AG04450 (cell line): ENCODE data around the gene NHERF2. TPM values are rescaled to one million over a fixed set of nuclear protein-coding genes. Genes with fewer than 3 reads are reported as not detected.

Experiments
- CTCF ChIA-PET: fragments of 300-600, 350-600 bp; formaldehyde crosslinking; extraction: SDS; loops from one replicate; lab custom pipeline; 2022; ENCODE audit warnings: antibody characterized with exemption, inconsistent platforms; lab: Charles Lee
- POLR2A ChIA-PET: fragments of 350-600 bp; formaldehyde crosslinking; extraction: SDS; loops from one replicate; lab custom pipeline; 2021; ENCODE audit warnings: antibody characterized with exemption, inconsistent platforms; lab: Yijun Ruan, JAX
- DNase-seq: peaks from one replicate; pipeline ENCODE4 v3.0.0-alpha.2; 2011; ENCODE audit warnings: low read depth, low spot score
- H3K27ac ChIP-seq: one replicate; pipeline ENCODE4 v1.5.1; 2012; ENCODE audit warnings: low read depth, low read length, control low read depth
- H3K27me3 ChIP-seq: one replicate; pipeline ENCODE4 v1.6.0; 2012; ENCODE audit warnings: low read length; ENCODE audit not compliant: control insufficient read depth, insufficient read depth
- H3K4me3 ChIP-seq: 2 replicates; pipeline ENCODE4 v1.5.1; 2011; ENCODE audit warnings: mild to moderate bottlenecking, low read depth, low read length, control low read depth
- H3K9me3 ChIP-seq: 2 replicates; pipeline ENCODE4 v1.5.1; 2012; ENCODE audit warnings: low read length; ENCODE audit not compliant: control insufficient read depth, insufficient read depth
- polyA plus RNA-seq: library from polyadenylated mRNA; depleted of rRNA; stranded (reverse); fragments of >200 nt; gene quantifications from 2 replicates; pipeline ENCODE4 v1.2.3, GENCODE V29; 2011; rRNA removed
- small RNA-seq: library from RNA; depleted of rRNA; stranded (forward); fragments of <200 nt; gene quantifications from one replicate; pipeline ENCODE3, GENCODE V24; 2012; ENCODE audit warnings: low read depth; ENCODE audit not compliant: insufficient read length
- TF ChIP-seq, protein P1 (sequence below): IDR thresholded peaks from 2 replicates; pipeline ENCODE4 v1.5.1; 2011; ENCODE audit warnings: low read depth, low read length, control low read depth, inconsistent platforms

The NHERF2 gene
- polyA plus RNA-seq, 1 experiment, result 16.7 TPM

DNA sequence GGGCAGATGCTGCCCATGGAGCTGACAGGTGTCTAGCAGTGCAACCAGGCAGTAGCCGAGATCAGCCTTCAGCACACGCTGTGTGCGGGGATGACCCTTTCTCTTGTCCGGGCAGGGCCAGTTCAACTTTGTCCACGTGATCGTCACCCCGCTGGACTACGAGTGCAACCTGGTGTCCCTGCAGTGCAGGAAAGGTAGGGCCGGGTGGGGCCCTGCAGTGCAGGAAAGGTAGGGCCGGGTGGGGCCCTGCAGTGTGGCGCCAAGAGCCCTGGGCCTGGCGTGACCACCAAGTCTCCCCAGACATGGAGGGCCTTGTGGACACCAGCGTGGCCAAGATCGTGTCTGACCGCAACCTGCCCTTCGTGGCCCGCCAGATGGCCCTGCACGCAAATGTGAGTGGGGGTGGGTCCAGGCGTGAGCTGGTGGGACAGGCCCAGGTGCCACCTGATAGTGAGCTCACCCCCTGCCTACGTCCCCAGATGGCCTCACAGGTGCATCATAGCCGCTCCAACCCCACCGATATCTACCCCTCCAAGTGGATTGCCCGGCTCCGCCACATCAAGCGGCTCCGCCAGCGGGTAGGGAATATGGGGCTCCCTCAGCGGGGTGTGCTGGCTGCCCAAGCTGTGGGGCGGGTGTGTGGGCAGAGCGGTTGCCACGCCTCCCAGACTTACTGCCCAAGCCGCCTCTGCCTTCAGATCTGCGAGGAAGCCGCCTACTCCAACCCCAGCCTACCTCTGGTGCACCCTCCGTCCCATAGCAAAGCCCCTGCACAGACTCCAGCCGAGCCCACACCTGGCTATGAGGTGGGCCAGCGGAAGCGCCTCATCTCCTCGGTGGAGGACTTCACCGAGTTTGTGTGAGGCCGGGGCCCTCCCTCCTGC, 61.3 kb downstream of the NHERF2 start:
- TF ChIP-seq, protein P1, sequence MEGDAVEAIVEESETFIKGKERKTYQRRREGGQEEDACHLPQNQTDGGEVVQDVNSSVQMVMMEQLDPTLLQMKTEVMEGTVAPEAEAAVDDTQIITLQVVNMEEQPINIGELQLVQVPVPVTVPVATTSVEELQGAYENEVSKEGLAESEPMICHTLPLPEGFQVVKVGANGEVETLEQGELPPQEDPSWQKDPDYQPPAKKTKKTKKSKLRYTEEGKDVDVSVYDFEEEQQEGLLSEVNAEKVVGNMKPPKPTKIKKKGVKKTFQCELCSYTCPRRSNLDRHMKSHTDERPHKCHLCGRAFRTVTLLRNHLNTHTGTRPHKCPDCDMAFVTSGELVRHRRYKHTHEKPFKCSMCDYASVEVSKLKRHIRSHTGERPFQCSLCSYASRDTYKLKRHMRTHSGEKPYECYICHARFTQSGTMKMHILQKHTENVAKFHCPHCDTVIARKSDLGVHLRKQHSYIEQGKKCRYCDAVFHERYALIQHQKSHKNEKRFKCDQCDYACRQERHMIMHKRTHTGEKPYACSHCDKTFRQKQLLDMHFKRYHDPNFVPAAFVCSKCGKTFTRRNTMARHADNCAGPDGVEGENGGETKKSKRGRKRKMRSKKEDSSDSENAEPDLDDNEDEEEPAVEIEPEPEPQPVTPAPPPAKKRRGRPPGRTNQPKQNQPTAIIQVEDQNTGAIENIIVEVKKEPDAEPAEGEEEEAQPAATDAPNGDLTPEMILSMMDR, result no peak
- Histone ChIP-seq H3K27me3 (no peaks in the 10 kb centered on the region), H3K27ac (no peak overlapping the region), H3K9me3 (peaks cover 11% of the 10 kb centered on the region; the same call in 1 of the 2 replicates), H3K4me3 (no peak overlapping the region)
- POLR2A ChIA-PET, result interaction anchor here (0.6 kb wide), 2 partner anchors 21 to 159 kb away, joined by 3 to 4 read pairs; no protein-coding TSS in a partner anchor
- CTCF ChIA-PET, result no interaction called here
- no peak for DNase-seq

Small RNA genes within 50 kb of the gene (small RNA-seq; reads per million reads assigned to genes)
- gene RN7SL219P, result not detected

Other genes with a start within 250 kb of the NHERF2 start
- gene SPSB3, start 244.3 kb upstream of the NHERF2 start, polyA plus RNA-seq, result 11.0 and 13.3 TPM in 2 replicates
- gene NUBP2, start 243.9 kb upstream of the NHERF2 start, polyA plus RNA-seq, result 20.0 and 29.2 TPM in 2 replicates
- not detected in 2 replicates for gene IGFALS, start 233.2 kb upstream of the NHERF2 start, polyA plus RNA-seq
- 11.8 and 16.2 TPM in 2 replicates for gene HAGH, start 200.1 kb upstream of the NHERF2 start, polyA plus RNA-seq
- gene FAHD1, start 199.7 kb upstream of the NHERF2 start, polyA plus RNA-seq, result 35.2 and 45.4 TPM in 2 replicates
- 0.04 TPM in 1 of 2 replicates, not detected in the other for gene MEIOB, start 154.7 kb upstream of the NHERF2 start, polyA plus RNA-seq
- not detected in 2 replicates for gene HS3ST6, start 108.5 kb upstream of the NHERF2 start, polyA plus RNA-seq
- gene MSRB1, start 83.7 kb upstream of the NHERF2 start, polyA plus RNA-seq, result 23.1 and 32.6 TPM in 2 replicates
- gene RPL3L, start 72.2 kb upstream of the NHERF2 start, polyA plus RNA-seq, result not detected in 2 replicates
- 126 and 163 TPM in 2 replicates for gene NDUFB10, start 67.4 kb upstream of the NHERF2 start, polyA plus RNA-seq
- 2,494 and 4,570 TPM in 2 replicates for gene RPS2, start 62.1 kb upstream of the NHERF2 start, polyA plus RNA-seq
- gene RNF151, start 60.0 kb upstream of the NHERF2 start, polyA plus RNA-seq, result not detected in 2 replicates
- 13.7 and 24.8 TPM in 2 replicates for gene TBL3, start 54.8 kb upstream of the NHERF2 start, polyA plus RNA-seq
- gene NOXO1, start 45.4 kb upstream of the NHERF2 start, polyA plus RNA-seq, result not detected in 2 replicates
- 15.8 and 19.5 TPM in 2 replicates for gene GFER, start 42.7 kb upstream of the NHERF2 start, polyA plus RNA-seq
- 1.8 and 2.3 TPM in 2 replicates for gene SYNGR3, start 36.9 kb upstream of the NHERF2 start, polyA plus RNA-seq
- gene ZNF598, start 17.1 kb upstream of the NHERF2 start, polyA plus RNA-seq, result 8.2 and 10.7 TPM in 2 replicates
- gene NPW, start 7.1 kb upstream of the NHERF2 start, polyA plus RNA-seq, result 0.66 and 0.94 TPM in 2 replicates
- 10.7 and 14.5 TPM in 2 replicates for gene NTHL1, start 20.9 kb downstream of the NHERF2 start, polyA plus RNA-seq
- gene TSC2, start 21.1 kb downstream of the NHERF2 start, polyA plus RNA-seq, result 35.9 and 42.2 TPM in 2 replicates
- gene PKD1, start 109.0 kb downstream of the NHERF2 start, polyA plus RNA-seq, result 16.1 and 21.7 TPM in 2 replicates
- gene RAB26, start 121.7 kb downstream of the NHERF2 start, polyA plus RNA-seq, result 3.6 and 5.2 TPM in 2 replicates
- gene TRAF7, start 128.9 kb downstream of the NHERF2 start, polyA plus RNA-seq, result 35.2 and 49.3 TPM in 2 replicates
- 0.01 and 0.02 TPM in 2 replicates for gene CASKIN1, start 169.7 kb downstream of the NHERF2 start, polyA plus RNA-seq
- 41.1 and 55.1 TPM in 2 replicates for gene MLST8, start 178.6 kb downstream of the NHERF2 start, polyA plus RNA-seq
- 0.26 and 0.37 TPM in 2 replicates for gene BRICD5, start 184.0 kb downstream of the NHERF2 start, polyA plus RNA-seq
- 3.6 and 4.8 TPM in 2 replicates for gene PGP, start 187.9 kb downstream of the NHERF2 start, polyA plus RNA-seq
- 8.5 and 11.2 TPM in 2 replicates for gene E4F1, start 196.7 kb downstream of the NHERF2 start, polyA plus RNA-seq
- gene DNASE1L2, start 209.5 kb downstream of the NHERF2 start, polyA plus RNA-seq, result 0.14 and 0.19 TPM in 2 replicates
- gene ECI1, start 224.7 kb downstream of the NHERF2 start, polyA plus RNA-seq, result 24.9 and 32.4 TPM in 2 replicates
- 95.3 and 99.9 TPM in 2 replicates for gene RNPS1, start 241.2 kb downstream of the NHERF2 start, polyA plus RNA-seq